ENCODE measurements around the gene SLC35F4.

SLC35F4 gene

DNA sequence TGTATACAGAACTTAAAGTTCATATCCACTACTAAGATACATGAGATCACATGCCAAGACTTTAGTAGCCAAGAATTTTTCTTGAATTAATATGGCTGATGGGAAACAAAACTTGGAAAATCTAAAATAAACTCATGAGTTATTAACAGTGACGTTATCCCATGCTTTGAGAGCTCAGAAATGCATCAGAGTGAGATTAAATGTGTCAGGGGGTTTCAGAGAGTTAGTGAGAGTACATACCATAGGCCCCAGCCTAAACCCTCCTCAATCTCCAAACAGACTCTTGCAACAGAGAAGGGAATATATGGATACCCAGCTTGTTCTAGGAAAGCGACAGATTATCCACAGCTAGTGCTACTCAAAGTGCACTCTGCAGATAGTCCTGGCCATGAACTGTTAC lies 19.3 kb downstream of the SLC35F4 start:
- POLR2A ChIA-PET = no interaction called here
- TF ChIP-seq, protein P1, sequence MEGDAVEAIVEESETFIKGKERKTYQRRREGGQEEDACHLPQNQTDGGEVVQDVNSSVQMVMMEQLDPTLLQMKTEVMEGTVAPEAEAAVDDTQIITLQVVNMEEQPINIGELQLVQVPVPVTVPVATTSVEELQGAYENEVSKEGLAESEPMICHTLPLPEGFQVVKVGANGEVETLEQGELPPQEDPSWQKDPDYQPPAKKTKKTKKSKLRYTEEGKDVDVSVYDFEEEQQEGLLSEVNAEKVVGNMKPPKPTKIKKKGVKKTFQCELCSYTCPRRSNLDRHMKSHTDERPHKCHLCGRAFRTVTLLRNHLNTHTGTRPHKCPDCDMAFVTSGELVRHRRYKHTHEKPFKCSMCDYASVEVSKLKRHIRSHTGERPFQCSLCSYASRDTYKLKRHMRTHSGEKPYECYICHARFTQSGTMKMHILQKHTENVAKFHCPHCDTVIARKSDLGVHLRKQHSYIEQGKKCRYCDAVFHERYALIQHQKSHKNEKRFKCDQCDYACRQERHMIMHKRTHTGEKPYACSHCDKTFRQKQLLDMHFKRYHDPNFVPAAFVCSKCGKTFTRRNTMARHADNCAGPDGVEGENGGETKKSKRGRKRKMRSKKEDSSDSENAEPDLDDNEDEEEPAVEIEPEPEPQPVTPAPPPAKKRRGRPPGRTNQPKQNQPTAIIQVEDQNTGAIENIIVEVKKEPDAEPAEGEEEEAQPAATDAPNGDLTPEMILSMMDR (IDR thresholded peaks at IDR 0.05; ENCODE audit: insufficient read depth, low read length, missing control alignments) = no peak
- DNase-seq (ENCODE audit: low read depth, low spot score) = no peak
- CTCF ChIA-PET = interaction anchor here (0.6 to 1.2 kb wide), 2 partner anchors 9 to 154 kb away, joined by 3 to 4 read pairs; no protein-coding TSS in a partner anchor
- no peak overlapping the region for H3K4me3 ChIP-seq (ENCODE audit: low read depth, low read length)

DNA sequence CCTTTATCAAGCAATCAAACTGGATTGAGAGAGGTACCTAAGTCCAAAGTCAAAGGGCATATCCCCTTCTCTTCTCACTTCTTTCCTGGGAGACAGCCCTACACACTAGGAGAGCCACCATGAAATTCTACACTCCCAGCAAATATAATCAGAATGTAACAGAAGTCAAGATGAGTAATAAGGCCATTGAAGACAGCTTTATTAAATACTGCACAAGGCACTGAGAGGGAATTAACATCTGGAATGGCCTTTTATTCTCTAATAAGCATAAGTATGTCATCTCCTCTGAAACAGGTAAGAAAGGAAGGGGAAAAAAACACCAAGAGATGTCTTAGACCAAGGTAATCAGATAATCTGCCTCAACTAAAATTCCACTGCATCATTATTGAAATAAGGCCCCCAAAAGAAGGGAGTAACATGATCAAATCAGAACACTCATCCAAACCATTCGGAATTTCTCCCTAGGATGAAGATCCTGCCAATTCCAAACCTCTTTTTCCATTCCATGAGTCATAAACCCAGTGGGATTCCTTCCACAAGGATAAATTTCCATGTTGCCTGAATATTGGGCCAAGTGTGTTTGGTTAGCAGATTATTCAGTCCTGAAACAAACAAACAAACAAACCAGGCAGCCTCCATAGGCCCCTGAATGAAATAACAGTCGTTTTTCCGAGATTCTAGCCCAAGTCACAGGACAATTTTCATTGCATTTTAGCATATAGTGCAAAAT lies 19.9 kb downstream of the SLC35F4 start:
- ChIA-PET CTCF (interaction anchor here (0.6 kb wide), 1 partner anchor 153 kb away, joined by 4 read pairs; no protein-coding TSS in a partner anchor), POLR2A (no interaction called here)
- H3K4me3 ChIP-seq (ENCODE audit: low read depth, low read length) = no peak overlapping the region
- TF ChIP-seq, protein P1 (IDR thresholded peaks at IDR 0.05; ENCODE audit: insufficient read depth, low read length, missing control alignments) = no peak
- no peak for DNase-seq (ENCODE audit: low read depth, low spot score)

DNA sequence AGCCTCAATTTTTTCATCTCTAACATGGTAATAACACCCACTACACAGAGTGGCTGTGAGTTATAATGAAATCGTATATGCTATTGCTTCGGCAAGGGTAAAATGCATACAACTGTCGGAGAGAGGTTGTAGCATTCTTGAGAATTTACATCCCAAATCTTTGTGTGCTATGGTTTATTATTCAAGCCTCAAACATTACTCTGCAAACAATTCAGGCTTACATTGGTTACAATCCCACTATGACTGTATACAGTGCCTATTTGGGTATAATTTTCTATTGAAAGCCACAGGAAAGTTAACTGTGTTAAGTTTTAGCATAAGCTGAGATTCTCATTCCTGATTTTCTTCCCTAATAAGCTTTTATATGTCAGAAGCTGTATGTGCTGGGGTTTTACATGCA lies 20.6 kb downstream of the SLC35F4 start:
- POLR2A ChIA-PET = no interaction called here
- TF ChIP-seq, protein P1 (IDR thresholded peaks at IDR 0.05; ENCODE audit: insufficient read depth, low read length, missing control alignments) = no peak
- no peak overlapping the region for H3K4me3 ChIP-seq (ENCODE audit: low read depth, low read length)
- CTCF ChIA-PET = interaction anchor here (0.6 to 0.7 kb wide), 2 partner anchors 10 to 18 kb away, joined by 3 read pairs; no protein-coding TSS in a partner anchor
- DNase-seq (ENCODE audit: low read depth, low spot score) = no peak

DNA sequence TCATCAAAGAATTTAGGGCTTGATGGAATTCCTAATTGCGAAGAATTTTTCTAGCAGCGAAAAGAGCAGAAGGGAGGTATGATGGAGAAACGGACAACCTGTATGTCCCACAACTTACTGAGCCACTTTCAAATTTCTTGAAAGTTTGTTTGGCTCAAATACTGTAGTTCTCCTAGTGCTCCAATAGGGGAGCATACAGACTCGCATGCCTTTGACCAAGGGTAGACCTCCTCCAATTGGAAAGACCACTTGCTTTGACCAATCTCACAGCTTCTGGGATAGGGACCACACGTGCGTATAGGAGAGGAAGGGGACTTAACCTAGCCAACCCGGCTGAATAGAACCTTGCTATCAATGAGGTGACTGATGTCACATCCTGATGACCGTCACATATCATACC lies 28.6 kb downstream of the SLC35F4 start:
- DNase-seq (ENCODE audit: low read depth, low spot score) = no peak
- TF ChIP-seq, protein P1 (IDR thresholded peaks at IDR 0.05; ENCODE audit: insufficient read depth, low read length, missing control alignments) = no peak
- ChIA-PET POLR2A (no interaction called here), CTCF (no interaction called here)
- H3K4me3 ChIP-seq (ENCODE audit: low read depth, low read length) = no peak overlapping the region

DNA sequence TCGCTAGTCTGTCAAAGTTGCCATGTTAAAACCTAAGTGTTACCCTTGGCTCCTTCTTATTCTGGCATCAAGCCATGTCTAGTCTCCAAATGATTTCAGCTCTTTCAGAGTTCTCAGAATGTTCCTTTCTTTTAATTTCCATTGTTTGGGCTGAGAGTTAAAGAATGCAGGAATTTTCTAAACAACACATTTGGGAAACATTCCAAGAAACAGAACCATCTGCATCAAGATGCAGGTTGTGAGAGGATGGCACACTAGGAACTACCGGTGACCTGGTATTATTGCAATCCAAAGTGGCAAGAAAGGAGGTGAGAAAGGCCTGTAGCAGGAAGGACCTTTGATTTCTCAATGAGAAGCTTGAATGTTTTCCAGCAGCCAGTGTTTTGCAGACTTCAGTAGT lies 30.1 kb downstream of the SLC35F4 start:
- no peak overlapping the region for H3K4me3 ChIP-seq (ENCODE audit: low read depth, low read length)
- no peak for DNase-seq (ENCODE audit: low read depth, low spot score)
- TF ChIP-seq, protein P1 (IDR thresholded peaks at IDR 0.05; ENCODE audit: insufficient read depth, low read length, missing control alignments) = no peak
- CTCF ChIA-PET = interaction anchor here (0.9 to 1.2 kb wide), 2 partner anchors 9 to 35 kb away, joined by 3 read pairs; no protein-coding TSS in a partner anchor
- POLR2A ChIA-PET = no interaction called here

DNA sequence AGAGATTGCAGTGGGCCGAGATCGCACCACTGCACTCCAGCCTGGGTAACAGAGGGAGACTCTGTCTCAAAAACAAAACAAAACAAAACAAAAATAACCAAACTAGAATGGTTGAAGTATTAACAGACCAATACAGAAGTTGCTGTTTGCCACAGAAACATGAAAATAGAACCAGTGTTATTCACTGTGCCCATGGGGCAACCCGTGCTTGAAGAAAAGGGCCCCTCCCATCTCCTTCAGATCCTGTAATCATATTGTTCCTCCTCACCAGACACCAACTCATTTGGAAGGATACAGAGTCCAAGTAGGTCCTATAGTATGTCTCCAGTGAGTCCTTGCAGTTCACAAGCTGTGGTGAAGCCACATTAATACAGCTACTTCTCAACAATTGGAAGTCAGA lies 30.9 kb downstream of the SLC35F4 start:
- POLR2A ChIA-PET = no interaction called here
- DNase-seq (ENCODE audit: low read depth, low spot score) = no peak
- CTCF ChIA-PET = interaction anchor here (0.9 to 1.2 kb wide), 2 partner anchors 10 to 36 kb away, joined by 3 read pairs; no protein-coding TSS in a partner anchor
- H3K4me3 ChIP-seq (ENCODE audit: low read depth, low read length) = no peak overlapping the region
- TF ChIP-seq, protein P1 (IDR thresholded peaks at IDR 0.05; ENCODE audit: insufficient read depth, low read length, missing control alignments) = no peak

All from AG04449 (cell line).